ENCODE data around the gene NKAIN4.

The NKAIN4 gene

DNA sequence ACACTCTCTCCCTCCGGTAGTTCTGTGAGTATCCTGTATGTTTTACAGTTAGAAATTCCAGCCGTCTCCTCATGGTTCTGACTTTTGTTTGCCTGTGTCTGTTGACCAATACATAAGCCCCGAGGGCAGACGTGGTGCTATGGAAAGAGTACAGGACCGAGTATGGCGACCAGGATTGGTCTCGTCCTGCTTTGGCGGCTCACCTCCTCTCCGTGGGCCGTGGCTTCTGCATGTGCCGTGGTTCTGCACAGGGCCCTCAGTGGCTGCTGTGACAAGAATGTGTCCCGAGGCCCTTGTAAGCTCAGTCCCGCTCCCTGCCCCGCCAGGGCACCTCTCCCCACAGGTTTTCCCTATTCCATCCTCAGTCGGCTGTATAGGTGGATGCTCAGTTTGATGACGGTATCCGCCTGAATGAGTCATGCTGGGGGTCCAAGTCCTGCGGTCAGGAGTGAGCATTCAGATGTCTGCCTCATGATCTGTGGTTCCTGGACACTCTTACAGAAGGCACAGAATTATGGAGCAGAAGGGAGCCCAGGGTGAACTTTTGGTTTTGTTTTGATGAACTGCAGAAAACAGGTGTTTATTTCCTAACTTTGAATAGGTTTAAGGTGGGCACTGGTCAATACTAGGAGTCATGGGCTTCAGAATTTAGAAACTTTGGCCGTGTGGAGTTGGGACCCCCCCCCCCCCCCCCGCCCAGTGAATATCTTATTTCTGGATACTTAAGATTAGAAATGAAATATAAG, 19.5 kb upstream of the NKAIN4 start:
- DNase-seq (ENCODE audit: low spot score), result peak; percentile 85

DNA sequence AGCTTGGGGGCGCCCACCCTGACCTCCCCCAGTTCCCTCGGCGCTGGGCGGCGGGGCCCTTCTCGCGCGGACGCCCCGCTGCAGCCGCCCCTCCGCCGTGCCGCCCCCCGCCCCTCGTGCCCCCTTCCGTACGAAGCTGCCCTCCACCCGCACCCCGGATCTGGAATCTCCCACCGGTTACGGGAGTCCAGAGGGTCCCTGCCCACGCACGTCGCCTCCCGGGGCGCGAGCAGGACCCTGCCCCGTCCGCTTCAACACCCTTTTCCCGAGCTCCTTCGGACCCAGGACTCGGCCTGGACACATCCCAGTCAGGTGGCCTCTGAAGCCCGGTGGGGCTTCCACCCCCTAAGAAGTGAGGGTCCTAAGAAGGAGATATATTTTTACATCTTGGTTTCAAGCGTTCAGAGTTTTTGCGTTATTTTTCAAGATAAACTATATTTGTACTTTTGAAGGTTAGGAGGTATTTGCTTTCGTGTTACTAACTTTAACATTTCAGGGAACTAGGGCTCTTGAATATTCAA, 18.9 kb upstream of the NKAIN4 start:
- DNase-seq (ENCODE audit: low spot score), result no peak

DNA sequence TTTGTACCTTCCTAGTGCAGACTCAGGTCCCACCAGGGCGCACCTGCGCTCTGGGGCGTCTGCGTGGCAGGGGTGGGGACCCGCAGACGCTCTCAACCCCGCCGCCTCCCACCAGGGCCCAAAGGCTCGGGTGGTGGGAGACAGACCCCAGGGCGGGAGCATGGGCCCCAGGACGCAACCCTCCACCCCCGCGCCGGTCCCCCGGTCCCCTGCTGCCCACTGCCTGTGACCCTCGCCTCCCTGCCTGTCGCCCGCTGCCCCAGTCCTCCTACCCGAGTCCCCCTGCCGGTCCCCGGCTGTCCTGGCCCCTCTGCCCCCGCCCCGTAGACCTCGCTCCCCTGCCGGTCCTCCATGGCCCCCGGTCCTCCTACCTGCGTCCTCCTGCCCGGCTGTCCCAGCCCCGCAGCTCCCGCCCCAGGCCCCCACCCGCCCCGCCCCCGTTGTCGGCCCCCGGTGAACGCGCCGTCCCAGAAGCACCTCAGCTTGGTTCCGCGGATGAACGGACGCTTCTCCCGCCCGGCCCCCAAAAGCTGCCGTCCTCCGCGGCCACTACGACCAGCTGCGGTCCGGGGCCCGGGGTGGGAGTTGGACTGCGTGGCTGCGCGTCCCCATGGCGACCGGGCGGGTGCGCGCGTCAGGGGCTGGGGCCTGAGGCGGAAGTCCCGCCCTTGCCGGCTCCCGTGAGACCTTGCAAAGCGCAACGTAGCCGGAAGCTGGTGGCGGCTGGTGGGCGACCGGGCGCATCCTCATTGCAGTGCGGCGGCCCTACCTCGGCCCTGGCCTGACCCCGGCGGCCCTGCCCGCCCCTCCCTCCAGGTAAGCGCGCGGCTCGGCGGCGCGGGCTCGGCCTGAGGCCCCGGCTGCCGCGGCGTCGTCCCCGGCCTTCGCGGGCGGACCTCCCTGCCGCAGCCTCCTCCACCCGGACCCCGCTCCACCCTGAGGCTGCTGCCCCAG, 18.1 kb upstream of the NKAIN4 start, which contains the start of gene ARFGAP1:
Gene ARFGAP1, plus strand, starts transcription at position 709 of the 954 bp plus-strand sequence. CDS start 2,768 bp downstream, outside the sequence.
- peak; percentile 92 for DNase-seq (ENCODE audit: low spot score)

DNA sequence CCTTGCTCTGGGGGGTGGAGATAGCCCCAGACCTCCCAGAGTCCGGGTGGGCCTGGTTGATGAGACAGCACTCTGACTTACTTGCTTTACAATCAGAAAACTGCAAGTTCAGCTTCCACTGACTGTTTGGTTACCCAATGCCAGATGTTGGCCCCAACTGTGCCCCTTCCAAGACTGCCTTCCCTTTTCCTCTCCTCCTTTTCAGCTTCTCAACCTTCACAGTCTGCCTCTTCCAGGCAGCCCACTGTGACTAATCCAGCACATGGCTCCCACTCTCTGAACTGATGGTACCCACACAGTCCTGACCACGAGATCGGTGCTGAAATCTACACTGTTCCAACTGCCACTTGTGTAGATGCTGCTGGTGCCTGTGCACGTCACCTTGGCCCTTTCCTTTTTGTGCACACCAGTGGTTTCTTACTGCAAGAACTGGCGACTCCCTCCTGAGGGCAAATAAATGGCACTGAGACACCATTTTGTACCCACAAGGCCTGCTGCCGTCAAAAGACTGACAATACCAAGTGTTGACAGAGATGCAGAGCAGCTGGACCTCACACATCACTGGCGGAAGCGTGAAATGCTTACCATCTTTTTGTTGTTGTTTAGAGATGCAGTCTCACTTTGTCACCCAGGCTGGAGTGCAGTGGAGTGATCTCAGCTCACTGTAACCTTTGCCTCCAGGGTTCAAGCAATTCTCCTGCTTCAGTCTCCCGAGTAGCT, 16.5 kb upstream of the NKAIN4 start:
- DNase-seq (ENCODE audit: low spot score), result no peak

DNA sequence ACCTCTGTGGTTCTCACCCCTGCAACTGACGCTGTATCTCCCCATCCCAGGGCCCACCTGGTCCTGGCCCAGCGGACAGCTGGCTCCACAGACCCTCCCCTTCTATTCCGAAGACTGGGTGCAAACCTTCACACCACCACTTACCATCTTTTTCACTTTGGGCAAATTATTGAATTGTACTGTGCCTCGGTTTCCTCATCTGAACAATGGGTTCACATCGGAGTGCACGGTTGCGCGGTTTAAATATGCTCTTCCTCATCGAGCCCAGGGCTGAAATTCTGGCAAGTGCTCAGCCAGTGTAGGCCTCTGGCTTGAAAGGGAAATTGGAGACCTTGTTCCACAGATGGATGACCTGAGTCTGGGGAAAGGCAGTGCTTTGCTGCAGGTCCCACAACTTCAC, 15.5 kb upstream of the NKAIN4 start:
- DNase-seq (ENCODE audit: low spot score), result no peak

DNA sequence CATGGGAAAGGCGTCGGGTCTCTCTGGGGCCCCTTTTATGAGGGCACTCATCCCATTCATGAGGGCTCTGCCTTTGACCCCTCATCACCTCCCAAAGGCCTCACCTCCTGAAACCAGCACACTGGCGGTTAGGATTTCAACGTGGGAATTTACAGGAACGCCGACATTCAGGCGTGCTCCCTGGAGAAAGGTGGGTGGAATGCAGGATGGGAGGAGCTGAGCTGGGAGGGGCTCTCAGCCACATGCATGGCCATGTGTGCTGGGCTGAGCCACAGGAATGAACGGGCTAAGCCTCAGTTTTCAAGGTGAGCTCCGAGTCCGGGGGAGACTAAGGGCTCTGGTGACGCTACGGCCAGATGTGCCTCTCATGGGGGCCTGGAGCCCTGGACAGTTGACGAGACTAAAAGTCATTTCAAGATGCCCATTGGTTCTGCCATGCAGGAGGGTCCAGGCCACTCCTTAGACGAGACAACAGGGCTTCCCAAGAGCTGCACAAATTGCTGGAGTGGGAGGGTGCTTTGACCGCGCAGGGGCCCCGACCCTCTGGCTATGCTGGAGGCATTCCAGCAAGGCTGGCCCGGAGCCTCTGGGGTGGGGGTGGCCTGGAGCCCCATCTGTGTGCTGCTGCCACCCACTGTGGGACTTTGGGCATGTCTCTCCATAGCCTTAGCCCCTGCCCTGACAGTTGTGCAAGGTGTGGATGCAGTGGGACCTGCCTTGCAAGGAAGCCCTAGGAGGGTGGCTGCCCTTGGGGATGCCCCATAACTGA, 14.6 kb upstream of the NKAIN4 start:
- peak; percentile 95 for DNase-seq (ENCODE audit: low spot score)

DNA sequence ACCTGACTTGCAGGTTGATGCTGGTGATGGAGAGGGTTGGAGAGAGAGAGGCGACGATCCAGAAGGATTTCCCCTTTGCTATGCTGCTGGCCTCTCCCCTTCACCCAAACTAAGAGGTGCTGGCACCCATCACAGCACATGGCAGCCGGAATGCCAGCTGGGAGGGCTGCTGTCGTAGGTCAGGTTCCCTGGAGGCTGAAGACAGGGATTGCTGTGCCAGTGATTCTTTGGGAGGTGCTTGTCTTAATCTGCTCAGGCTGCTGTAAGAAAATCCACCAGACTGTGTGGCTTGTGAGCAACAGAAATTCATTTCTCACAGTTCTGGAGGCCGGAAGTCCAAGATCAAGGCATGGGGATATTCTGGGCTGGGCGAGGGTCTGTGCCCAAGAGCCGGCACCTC, 14.0 kb upstream of the NKAIN4 start:
- no peak for DNase-seq (ENCODE audit: low spot score)

DNA sequence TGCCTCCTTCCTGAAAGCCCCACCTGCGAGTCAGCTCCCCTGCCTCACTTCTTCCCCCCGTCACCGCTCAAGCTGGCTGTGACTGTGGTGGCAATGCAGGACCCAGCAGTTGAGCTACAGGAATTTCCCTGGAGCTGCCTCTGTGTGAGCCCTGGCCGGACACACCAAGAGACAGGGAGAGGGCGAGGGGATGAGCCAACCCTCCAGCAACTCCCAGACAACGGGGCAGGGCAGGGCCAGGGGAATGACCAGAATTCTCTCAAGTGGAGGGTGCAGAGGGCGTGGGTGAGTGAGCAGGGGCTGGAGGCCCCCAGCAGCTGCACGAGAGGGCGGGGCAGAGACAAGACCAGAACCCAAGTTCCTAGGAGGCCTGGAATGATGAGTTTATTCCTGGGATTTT, 13.4 kb upstream of the NKAIN4 start:
- DNase-seq (ENCODE audit: low spot score), result peak; percentile 74

DNA sequence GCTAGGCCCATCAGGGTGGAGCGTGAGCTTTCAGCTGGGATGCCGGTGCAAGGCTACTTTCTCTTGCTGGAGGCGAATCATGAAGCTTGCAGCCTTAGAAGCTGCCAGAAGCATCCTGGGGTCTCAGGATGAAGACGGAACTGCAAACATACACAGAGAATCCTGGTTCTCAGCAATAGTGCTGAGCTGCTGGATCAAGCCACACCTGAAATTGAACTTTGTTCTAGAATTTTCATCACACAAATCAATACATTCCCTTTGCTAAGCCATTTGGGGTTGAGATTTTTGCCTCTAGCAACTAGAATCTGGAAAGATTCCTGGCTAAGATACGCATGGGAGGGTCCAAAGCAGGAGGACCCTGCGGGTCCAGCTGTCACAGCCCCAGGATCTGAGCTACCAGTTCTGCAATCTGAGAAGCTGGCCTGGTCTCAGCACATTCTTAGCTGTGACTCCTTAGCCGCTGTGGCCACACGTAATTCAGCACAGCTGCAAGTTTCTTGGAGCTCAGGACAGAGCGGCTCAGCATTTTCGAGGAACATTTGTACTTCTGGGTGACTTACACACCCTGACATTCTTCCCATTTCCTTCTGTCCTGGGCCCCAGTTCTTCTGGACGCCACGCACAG, 11.7 kb upstream of the NKAIN4 start:
- DNase-seq (ENCODE audit: low spot score), result no peak

DNA sequence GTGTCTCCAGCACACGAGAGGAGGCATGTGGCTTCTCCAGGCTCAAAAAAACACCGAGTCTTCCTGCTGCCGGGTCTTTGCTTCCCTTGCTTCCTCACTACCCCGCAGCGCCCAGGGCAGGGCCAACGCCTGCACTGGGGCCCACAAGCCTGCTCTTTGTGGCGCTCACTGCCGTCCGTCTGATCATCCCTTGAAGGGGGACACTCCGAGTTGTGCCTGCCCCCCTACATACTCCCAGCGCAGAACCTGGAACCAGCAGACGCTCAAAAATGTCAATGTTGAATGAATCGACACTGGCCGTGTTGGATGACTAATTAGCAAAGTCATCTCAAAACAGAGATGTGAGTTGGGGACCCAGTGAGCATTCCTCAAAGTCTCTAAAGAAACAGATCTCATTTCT, 10.3 kb upstream of the NKAIN4 start:
- no peak for DNase-seq (ENCODE audit: low spot score)

DNA sequence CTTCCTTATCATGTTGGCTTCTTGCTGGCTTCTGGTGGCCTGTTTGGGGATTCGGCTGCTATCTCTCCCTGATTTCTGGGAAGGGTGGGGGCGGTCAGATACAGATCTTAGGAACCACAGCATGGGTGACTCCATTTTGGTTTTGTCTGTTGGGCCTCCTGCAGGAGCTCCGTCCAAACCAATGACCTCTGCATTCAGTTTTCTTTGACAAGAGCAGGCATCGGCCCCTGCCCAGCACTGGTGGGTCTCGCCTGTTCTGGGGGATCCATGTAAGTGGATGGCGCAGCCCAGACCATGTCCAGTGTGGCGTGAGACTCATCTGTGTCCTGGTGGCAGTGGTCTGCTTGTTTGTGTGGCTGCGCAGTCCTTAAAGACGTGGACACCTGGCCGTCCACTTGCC, 9.7 kb upstream of the NKAIN4 start:
- no peak for DNase-seq (ENCODE audit: low spot score)

DNA sequence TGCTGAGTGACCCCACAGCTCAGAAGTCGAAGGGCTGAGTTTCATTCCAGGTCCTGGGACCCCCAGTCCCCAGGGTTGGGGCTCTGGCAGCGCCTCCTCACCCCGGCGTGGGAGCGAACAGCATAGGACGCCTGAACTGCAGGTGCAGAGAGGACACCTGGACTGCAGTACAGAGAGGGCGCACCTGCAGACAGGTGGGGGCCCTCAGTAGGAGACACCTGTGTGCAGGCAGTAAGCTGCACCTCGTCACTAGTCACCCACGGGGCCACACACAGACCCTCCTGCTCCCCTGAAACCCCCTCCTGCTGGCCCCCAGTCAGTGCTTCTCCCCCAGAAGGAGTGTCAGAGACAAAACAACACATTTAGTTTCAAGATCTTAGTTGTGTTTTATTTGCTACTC, 8.6 kb upstream of the NKAIN4 start:
- DNase-seq (ENCODE audit: low spot score), result no peak

DNA sequence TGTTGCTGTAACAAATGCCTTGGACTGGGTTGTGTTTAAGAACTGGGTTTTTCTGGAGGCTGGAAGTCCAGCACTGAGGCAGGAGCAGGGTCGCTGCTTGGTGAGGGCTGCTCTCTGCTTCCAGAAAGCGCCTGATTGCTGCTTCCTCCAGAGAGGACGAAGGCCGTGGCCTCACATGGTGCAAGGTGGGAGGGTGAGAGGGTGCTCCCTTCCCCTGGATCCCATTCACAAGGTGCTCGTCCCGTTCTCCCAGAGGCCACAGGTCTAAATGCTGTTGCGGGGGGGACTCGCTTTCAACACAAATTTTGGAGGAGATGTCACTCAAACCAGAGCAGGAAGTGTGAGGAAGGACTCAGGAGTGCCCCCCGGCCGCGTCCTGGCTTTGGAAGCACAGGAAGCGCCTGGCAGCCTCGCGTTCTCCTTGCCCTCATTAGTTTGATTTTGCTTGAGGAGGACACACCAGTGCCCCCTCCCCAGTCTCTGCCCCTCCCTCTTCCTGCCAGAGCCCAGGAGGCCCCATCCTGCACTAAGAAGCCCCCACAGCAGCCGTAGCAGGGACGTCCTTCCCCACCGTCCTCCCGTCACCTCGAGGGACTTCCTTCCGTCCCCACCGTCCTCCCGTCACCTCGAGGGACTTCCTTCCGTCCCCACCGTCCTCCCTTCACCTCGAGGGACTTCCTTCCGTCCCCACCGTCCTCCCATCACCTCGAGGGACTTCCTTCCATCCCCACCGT, 7.7 kb upstream of the NKAIN4 start:
- DNase-seq (ENCODE audit: low spot score), result no peak

DNA sequence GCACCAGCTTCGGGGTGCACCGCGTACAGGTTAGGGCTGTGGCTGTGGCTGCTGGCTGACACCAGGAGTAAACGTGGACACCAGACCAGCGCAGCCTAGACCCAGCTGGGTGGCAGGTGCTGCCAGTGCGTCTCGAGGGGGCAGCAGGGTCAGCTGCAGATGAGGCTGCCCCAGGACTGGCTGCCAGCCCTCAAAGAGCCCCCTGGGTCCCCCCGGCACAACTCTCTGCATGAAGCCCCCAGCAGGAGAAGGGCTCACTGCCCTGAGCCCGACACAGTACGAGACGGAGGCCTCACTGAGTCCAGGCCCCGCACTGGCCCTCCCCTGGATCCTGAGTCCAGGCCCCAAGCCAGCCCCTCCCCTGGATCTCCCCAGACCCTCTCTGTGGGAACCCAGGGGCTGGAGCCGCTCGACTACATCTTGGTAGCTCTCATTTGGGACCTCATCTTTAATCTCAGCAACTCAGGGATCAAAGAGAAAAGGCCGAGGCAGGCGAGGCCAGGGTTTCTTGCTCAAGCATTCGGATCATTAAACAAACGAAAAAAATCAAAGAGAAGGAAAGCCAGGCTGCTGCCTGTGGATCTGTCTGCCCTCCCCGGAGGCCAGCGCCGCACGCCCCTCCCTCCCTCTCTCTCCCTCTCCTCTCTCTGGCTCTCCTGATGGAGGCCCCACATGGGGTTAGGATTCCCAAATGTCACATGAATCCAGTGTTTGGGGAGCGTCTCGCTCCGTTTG, 7.0 kb upstream of the NKAIN4 start:
- no peak for DNase-seq (ENCODE audit: low spot score)

DNA sequence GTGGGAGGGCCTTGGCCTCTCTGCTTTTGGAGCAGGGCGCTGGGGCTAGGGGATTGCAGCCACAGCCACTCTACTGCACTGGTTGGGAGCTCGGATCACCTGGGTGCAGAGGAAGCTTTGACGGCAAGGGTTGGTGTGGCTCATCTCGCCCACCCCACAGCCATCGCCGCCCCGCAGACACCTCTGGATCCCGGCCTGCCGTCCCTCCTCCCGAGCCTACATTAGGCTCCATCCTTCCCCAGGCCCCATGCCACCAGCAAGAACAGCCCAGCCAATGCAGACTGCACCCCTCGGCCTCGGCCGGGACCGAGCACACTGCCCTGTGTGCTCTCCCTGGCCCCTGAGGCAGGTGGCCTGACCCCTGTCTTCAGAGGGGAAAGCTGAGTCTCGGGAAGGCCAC, 6.3 kb upstream of the NKAIN4 start:
- no peak for DNase-seq (ENCODE audit: low spot score)

DNA sequence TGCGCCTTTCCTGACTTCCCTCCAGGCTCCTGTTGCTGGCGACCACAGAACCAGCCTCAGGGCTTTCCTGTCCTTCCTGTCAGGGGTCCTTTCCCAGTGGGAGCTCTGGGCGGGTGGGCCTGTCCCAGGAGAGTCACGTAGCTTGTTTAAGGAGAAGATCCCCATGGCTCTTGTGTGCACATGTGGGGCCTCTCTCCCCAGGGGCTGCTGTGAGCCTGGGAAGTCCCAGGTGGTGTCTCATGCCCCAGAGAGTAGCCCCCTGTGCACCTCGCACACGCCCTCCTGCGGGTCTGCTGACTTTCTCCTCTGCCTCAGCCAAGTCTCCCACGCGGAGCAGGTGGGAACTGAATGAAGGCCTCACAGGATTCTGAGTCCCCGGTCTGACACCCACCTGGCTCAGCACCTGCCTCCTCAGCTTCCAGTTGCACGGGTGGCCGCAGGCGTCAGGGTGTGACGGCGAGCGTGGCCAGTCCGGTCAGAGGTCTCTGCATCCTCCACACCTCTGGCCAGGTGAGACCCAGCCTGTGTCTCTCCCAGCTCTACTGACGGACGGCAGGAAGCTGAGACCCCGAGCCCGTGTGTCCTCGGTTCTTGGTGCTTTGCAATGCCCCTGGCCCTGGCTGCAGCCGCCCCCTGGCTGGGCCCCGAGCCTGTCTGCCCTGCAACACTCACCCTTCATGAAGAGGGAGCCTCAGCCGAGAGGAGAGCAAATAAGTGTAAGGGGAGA, 5.6 kb upstream of the NKAIN4 start:
- no peak for DNase-seq (ENCODE audit: low spot score)

DNA sequence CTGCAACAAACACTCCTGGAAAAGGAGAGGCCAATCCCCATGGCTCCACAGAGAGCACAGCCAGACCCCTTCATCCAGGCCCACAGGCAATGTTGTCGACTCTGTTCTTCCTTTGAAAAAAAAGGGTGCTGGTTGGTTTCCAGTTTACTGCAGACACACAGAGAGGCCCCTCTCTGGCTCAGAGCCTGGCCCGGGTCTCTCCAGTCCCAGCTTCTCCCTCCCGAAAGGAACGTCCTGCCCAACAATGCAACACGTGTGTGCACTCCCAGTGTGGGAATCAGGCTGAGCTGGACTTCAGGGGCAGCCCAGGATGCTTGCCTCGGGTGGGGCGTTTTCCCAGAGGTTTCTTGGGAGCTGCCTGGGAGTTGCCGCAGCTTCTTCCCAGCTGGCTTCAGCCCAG, 4.5 kb upstream of the NKAIN4 start:
- no peak for DNase-seq (ENCODE audit: low spot score)

DNA sequence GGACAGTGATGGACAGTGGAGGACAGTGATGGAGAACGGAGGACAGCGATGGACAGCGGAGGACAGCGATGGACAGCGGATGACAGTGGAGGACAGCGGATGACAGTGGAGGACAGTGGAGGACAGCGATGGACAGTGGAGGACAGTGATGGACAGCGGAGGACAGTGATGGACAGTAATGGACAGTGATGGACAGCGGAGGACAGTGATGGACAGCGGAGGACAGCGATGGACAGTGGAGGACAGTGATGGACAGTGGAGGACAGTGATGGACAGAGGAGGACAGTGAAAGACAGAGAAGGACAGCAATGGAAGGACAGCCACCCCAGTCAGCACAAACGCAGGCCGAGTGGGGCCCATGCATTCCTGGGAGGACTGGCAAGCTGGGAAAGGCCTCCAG, 3.4 kb upstream of the NKAIN4 start:
- no peak for DNase-seq (ENCODE audit: low spot score)

DNA sequence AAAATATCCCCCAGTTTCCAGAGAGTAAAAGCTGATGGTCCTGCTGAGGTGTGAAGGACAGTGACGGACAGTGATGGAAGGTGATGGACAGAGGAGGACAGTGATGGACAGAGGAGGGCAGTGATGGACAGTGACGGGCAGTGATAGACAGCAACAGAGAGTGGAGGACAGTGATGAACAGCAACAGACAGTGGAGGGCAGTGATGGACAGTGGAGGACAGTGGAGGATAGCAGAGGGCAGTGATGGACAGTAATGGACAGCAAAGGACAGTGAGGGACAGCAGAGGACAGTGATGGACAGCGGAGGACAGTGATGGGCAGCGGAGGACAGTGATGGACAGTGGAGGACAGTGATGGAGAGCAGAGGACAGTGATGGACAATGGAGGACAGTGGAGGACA, 2.7 kb upstream of the NKAIN4 start:
- no peak for DNase-seq (ENCODE audit: low spot score)
